ENCODE data around the gene PPFIA1.

DNA sequence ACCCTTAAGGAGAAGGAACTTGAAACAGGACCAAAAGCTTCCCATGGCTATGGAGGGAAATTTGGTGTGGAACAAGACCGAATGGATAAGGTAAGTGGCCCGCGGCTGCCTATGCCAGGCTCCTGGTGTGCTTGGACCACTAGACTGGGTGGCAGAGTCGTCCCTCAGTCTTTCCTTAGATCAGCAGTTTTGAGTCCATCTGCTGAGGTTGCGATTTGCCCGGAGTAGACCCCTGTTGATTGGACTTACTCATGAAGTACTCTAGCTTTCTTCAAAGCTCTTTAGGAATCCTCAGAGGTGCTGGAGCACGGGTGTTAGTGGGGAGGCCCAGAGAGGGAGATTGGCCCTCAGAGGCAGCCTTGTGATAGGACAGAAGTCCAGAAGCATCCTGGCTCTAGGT, 139.4 kb downstream of the PPFIA1 start:
- TF ChIP-seq RAD21 (IDR thresholded peaks at IDR 0.05; ENCODE audit: low read depth) (no peak), EGR1 (IDR thresholded peaks at IDR 0.05) (no peak)
